Measurements from ENCODE around the gene NAV2.

GRCh38 chr11:19929147-19929546 lies 216.5 kb downstream of the NAV2 start:
- TF ChIP-seq CTCF (IDR thresholded peaks at IDR 0.05) = no peak
- TF ChIP-seq EP300 (IDR thresholded peaks at IDR 0.05) = no peak
- TF ChIP-seq POLR2AphosphoS5 (IDR thresholded peaks at IDR 0.05) = no peak
